Germinal center (tissue), 1 donor: Measurements from ENCODE around the gene GRIK1.

ENCODE experiments used
- DNase-seq: peaks from one replicate; pipeline ENCODE4 v3.0.0; 2012; ENCODE audit warnings: mixed read lengths, low spot score

The GRIK1 gene

GRCh38 chr21:29529139-29529538, 410.7 kb downstream of the GRIK1 start:
- no peak for DNase-seq

- DNase-seq: no peak
Observed at GRCh38 chr21:29526545-29526944, 413.3 kb downstream of the GRIK1 start.

DNA sequence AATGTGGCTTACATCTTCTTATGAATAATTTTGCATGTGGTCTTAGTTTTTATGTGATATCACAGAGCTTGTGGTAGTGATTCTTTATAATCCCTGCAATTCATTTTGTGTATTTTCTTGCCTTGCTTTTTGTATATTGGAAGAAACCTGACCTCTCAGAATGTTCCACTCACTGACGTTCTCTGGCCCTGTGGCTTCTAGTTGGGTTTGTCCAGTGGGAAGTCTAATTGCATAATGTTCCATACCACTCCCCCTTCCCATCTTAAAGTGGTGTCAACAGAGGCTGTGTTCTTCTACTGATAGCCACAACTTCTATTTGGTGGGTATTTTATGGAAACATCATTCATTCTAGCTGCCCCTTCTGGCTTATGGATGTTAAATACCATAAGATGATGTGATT, 415.7 kb downstream of the GRIK1 start:
- DNase-seq: no peak

GRCh38 chr21:29523646-29524045, 416.1 kb downstream of the GRIK1 start:
- no peak for DNase-seq

DNA sequence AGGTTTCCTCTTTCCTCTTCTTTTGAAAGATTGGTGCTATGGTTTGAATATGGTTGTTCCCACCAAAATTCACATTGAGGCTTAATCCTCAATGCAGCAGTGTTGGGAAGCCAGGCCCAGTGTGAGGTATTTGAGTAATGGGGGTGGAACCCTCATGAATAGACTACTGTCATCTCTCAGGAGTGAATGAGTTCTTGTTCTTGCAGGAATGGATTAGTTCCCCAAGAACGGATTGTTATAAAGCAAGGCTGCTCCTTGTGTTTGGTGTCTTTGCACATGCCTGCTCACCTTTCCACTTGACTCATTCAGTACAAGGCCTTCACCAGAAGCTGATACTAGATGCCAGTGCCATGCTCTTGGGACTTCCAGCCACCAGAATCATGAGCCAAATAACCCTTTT, 417.9 kb downstream of the GRIK1 start:
- no peak for DNase-seq

DNA sequence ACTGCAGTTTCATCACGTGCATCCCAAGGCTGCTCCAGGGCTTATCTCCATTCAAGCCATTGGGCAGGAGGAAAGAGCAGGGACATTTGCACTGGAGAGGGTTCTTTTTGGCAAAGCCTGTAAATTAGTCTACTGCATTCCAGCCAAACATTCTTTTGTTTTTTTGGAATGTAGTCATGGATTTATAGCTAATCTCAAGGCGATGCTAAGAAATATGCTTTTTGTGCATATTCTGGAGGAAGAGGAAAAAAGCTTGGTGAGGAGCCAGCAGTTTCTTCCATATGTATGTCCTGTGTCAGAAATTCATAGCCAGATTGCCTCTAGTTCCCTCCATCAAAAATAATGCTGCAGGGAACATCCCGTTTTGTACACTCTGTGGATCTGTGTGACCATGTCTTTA, 419.6 kb downstream of the GRIK1 start:
- DNase-seq: no peak

GRCh38 chr21:29514652-29515247, 425.0 kb downstream of the GRIK1 start:
- DNase-seq: no peak

GRCh38 chr21:29513535-29513934, 426.3 kb downstream of the GRIK1 start:
- DNase-seq: no peak

GRCh38 chr21:29511096-29511495, 428.7 kb downstream of the GRIK1 start:
- no peak for DNase-seq

GRCh38 chr21:29509121-29509520, 430.7 kb downstream of the GRIK1 start:
- no peak for DNase-seq

- DNase-seq: no peak
Observed at GRCh38 chr21:29508301-29508700, 431.5 kb downstream of the GRIK1 start.

DNA sequence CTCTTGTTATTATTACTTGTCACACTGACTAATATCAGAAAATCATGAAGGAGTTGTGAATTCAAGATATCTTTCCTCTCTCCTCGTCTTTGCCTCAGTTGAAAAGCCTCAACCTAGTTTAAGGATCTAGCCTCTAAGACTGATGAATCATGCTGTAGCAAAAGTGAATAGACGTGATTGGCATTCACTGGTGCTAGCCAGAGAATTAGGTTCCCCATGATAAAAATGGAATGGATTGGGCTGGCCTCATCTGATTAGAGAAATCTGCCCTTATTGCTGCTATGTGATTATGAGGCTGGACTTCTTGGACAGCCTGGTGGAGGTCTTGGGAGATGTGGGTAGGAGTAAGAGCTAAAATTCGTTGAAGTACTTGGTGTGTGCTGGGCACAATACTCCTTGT, 432.8 kb downstream of the GRIK1 start:
- DNase-seq: no peak

GRCh38 chr21:29506214-29506613, 433.6 kb downstream of the GRIK1 start:
- DNase-seq: no peak

- no peak for DNase-seq
Observed at GRCh38 chr21:29504751-29505321, 435.0 kb downstream of the GRIK1 start.

DNA sequence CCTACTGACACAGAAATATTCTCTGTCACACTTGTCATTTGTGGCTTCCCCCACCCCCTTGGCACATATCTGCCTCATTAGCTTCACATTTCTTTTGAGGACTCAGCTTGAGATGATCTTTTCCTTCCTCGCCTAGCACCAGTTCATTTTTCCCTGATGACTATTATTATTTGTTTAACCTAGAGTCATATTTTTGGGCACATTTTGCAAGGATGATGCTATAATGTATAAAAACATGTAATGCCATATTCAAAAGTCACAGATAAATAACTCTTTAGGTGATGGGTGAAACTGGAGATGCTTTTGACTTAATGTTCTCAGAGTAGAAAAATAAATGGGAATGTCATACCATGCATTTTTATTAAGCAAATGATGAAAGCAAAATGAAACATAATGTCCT, 438.3 kb downstream of the GRIK1 start:
- no peak for DNase-seq

- peak; percentile 18 for DNase-seq
Observed at GRCh38 chr21:29499734-29500343, 440.0 kb downstream of the GRIK1 start.

GRCh38 chr21:29499229-29499628, 440.6 kb downstream of the GRIK1 start:
- DNase-seq: no peak

- no peak for DNase-seq
Observed at GRCh38 chr21:29496337-29496736, 443.5 kb downstream of the GRIK1 start.

DNA sequence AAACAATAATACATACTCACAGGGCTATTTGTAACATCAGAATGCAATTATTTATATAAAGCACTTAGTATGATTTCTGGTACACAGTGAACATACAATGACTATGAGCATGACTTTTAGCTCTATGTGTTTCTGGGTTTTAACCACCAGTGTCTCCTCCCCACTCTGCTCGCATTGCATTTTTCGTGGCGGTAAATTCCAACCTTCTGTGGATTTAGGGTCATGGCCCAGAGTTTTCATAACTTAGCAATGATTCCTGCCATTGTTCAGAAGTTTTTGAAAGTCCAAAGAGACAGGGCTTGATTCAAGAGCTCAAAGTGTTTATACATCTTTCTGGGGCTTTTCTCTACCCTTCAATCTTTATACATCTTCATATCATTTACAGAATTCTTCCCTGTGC, 449.8 kb downstream of the GRIK1 start:
- no peak for DNase-seq

DNA sequence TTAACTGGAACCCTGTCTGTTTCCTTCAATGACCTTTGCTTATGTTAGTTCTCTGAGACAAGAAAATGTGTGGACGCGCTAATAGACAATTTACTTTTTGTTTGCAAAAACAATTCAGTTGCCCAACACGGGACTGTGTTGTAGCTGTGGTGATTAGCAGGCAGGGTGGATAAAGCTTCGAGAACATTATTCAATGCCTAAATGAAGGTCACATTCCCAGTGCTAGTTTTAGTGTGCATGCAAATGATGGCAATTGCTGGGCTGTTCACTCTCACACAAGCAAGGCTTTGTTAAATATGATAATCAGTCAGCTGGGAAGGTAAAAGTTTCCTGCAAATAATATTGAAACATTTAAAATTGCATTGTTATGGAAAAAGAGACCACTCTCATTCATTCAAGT, 452.6 kb downstream of the GRIK1 start:
- DNase-seq: no peak
